ENCODE data around the gene BLOC1S4. TPM values are rescaled to one million over a fixed set of nuclear protein-coding genes. Genes with fewer than 3 reads are reported as not detected.

The BLOC1S4 gene
- total and polyA plus RNA-seq, 2 donors (not counting 1 experiment from before 2014, with no cell fraction given), result 26.3 to 35.5 TPM

DNA sequence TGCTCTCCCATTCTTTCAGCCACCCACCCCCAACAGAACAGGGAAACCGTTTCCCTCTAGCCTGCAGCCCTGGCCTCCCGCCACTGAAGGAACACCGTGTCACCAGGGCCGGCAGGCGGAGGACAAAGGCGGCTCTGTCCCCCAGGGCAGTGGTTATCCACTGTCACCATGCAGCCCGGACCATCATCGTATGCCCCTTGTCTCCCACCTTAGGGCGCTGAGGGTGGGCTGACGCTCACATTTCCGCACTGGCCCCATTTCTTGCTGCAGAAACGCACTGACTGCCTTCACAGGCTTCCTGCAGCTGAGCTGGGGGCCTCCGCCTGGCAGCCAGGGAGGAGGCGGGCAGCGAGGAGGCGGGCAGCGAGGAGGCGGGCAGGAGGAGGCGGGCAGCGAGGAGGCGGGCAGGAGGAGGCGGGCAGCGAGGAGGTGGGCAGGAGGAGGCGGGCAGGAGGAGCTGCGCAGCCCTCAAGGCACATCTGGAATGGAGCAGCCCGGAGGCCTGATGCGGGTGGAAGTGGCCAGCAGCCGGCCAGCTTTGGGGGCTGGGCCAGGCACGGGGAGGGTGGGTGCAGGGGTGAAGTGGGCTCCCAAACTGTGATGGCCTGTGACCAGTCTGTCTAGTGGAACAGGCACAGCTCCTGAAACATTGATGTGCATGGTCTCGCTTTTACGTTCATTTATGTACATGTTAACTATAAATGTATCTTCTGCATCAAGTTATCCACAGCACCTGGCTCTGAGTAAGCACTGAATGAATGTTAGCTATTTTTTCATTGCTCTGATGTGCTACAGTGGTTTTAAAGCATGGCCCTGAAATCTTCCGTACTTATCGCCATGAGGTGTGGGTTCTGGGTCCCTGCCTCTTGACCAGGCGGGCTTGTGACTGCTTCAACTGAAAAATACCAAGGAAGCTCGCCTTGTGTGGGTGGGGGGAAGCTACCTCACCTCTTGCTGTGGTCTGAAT is 46.0 kb downstream of the BLOC1S4 start:
- TF ChIP-seq, protein P1, sequence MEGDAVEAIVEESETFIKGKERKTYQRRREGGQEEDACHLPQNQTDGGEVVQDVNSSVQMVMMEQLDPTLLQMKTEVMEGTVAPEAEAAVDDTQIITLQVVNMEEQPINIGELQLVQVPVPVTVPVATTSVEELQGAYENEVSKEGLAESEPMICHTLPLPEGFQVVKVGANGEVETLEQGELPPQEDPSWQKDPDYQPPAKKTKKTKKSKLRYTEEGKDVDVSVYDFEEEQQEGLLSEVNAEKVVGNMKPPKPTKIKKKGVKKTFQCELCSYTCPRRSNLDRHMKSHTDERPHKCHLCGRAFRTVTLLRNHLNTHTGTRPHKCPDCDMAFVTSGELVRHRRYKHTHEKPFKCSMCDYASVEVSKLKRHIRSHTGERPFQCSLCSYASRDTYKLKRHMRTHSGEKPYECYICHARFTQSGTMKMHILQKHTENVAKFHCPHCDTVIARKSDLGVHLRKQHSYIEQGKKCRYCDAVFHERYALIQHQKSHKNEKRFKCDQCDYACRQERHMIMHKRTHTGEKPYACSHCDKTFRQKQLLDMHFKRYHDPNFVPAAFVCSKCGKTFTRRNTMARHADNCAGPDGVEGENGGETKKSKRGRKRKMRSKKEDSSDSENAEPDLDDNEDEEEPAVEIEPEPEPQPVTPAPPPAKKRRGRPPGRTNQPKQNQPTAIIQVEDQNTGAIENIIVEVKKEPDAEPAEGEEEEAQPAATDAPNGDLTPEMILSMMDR (IDR thresholded peaks at IDR 0.05), result no peak
- no peak for TF ChIP-seq EZH2 (IDR thresholded peaks at IDR 0.05; ENCODE audit: borderline replicate concordance, insufficient read depth, low read depth, low read length, poor library complexity, severe bottlenecking)
- WGBS (ENCODE audit: insufficient coverage), result 75% methylated on average over 35 of the region's 35 CpGs
- no peaks in the 10 kb centered on the region for H3K9me3 Mint-ChIP-seq (ENCODE audit: insufficient read depth)
- ChIA-PET POLR2A (no interaction called here), CTCF (no interaction called here)
- Histone ChIP-seq H3K79me2 (ENCODE audit: control insufficient read depth, insufficient read depth, low read length) (no peaks in the 10 kb centered on the region), H3K9ac (ENCODE audit: low read length) (no peak overlapping the region), H2AFZ (ENCODE audit: insufficient read depth, low read depth, low read length, poor library complexity, severe bottlenecking) (no peak overlapping the region), H3K4me2 (replicated peaks; ENCODE audit: low read depth, low read length, poor library complexity, severe bottlenecking) (no peak overlapping the region), H3K4me3 (ENCODE audit: control extremely low read depth in 1 of 5, extremely low read depth in 1 of 5, insufficient read depth in 1 of 5, low read depth in 2 of 5, low read length in 4 of 5) (no peak overlapping the region), H3K27ac (ENCODE audit: low read length in 2 of 2) (no peak overlapping the region), H3K4me1 (ENCODE audit: control insufficient read depth in 2 of 2, insufficient read depth in 2 of 2, low read length in 2 of 2) (no peaks in the 10 kb centered on the region), H4K20me1 (ENCODE audit: control insufficient read depth, insufficient read depth, low read length, poor library complexity, severe bottlenecking) (no peaks in the 10 kb centered on the region), H3K36me3 (replicated peaks in 1 of 2; ENCODE audit: control extremely low read depth in 1 of 2, control insufficient read depth in 1 of 2, extremely low read depth in 1 of 2, insufficient read depth in 2 of 2, low read length in 1 of 2) (no peaks in the 10 kb centered on the region), H3K9me3 (ENCODE audit: control extremely low read depth in 1 of 3, control insufficient read depth in 2 of 3, insufficient read depth in 1 of 3, low read length in 2 of 3) (no peaks in the 10 kb centered on the region), H3K27me3 (replicated peaks in 1 of 4; ENCODE audit: control extremely low read depth in 1 of 4, control insufficient read depth in 3 of 4, insufficient read depth in 4 of 4, low read length in 3 of 4) (peaks cover 0 to 10% (median 2%) of the 10 kb centered on the region in 4 experiments)
- H3K4me1 Mint-ChIP-seq, result no peaks in the 10 kb centered on the region
- no peak overlapping the region for H3K4me3 Mint-ChIP-seq
- intact Hi-C loops (cut with micrococcal nuclease), result no loop called here
- H3K27me3 Mint-ChIP-seq, result peaks cover 40% of the 10 kb centered on the region
- DNase-seq (no peak), ATAC-seq (ENCODE audit: low read depth) (no peak)
- no peak overlapping the region for H3K27ac Mint-ChIP-seq

DNA sequence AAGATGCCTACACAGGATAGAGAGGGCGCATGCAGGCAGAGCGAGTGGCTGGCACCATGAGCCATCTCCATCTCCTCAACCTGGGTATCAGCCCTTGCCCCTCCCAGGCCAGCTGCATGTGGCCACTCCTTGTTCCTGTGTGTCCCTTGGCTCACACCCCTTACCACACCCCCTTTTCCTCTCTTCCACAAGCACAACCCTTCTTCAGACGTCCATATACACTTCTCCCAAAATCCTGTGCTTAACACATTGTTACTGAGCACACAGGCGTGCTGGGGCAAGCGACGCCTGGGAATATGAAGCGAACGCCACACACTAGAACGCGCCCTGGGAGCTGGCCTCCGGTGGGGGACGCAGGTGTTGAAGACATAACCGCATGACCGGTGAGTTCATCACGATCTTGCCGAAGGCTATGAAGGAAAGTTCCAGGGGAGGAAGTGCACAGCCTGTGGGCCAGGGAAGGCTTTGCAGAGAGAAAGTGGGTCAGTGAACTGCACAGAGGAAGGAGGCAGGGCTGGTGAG is 47.4 kb downstream of the BLOC1S4 start:
- no peak overlapping the region for H3K9ac ChIP-seq (ENCODE audit: low read length)
- WGBS (ENCODE audit: insufficient coverage), result 88% methylated on average over 16 of the region's 16 CpGs
- peaks cover 40% of the 10 kb centered on the region for H3K27me3 Mint-ChIP-seq
- no peaks in the 10 kb centered on the region for H3K36me3 ChIP-seq (replicated peaks in 1 of 2; ENCODE audit: control extremely low read depth in 1 of 2, control insufficient read depth in 1 of 2, extremely low read depth in 1 of 2, insufficient read depth in 2 of 2, low read length in 1 of 2)
- peaks cover 0 to 10% (median 2%) of the 10 kb centered on the region in 4 experiments for H3K27me3 ChIP-seq (replicated peaks in 1 of 4; ENCODE audit: control extremely low read depth in 1 of 4, control insufficient read depth in 3 of 4, insufficient read depth in 4 of 4, low read length in 3 of 4)
- ATAC-seq (ENCODE audit: low read depth), result no peak
- H3K4me2 ChIP-seq (replicated peaks; ENCODE audit: low read depth, low read length, poor library complexity, severe bottlenecking), result no peak overlapping the region
- H3K9me3 Mint-ChIP-seq (ENCODE audit: insufficient read depth), result no peaks in the 10 kb centered on the region
- no peak for DNase-seq
- intact Hi-C loops (cut with micrococcal nuclease), result no loop called here
- H3K4me1 Mint-ChIP-seq, result no peaks in the 10 kb centered on the region
- no peaks in the 10 kb centered on the region for H4K20me1 ChIP-seq (ENCODE audit: control insufficient read depth, insufficient read depth, low read length, poor library complexity, severe bottlenecking)
- TF ChIP-seq, protein P1 (IDR thresholded peaks at IDR 0.05), result no peak
- TF ChIP-seq EZH2 (IDR thresholded peaks at IDR 0.05; ENCODE audit: borderline replicate concordance, insufficient read depth, low read depth, low read length, poor library complexity, severe bottlenecking), result no peak
- H2AFZ ChIP-seq (ENCODE audit: insufficient read depth, low read depth, low read length, poor library complexity, severe bottlenecking), result no peak overlapping the region
- no peaks in the 10 kb centered on the region for H3K9me3 ChIP-seq (ENCODE audit: control extremely low read depth in 1 of 3, control insufficient read depth in 2 of 3, insufficient read depth in 1 of 3, low read length in 2 of 3)
- H3K4me1 ChIP-seq (ENCODE audit: control insufficient read depth in 2 of 2, insufficient read depth in 2 of 2, low read length in 2 of 2), result no peaks in the 10 kb centered on the region
- H3K27ac Mint-ChIP-seq, result no peak overlapping the region
- no peak overlapping the region for H3K4me3 Mint-ChIP-seq
- no peak overlapping the region for H3K4me3 ChIP-seq (ENCODE audit: control extremely low read depth in 1 of 5, extremely low read depth in 1 of 5, insufficient read depth in 1 of 5, low read depth in 2 of 5, low read length in 4 of 5)
- no peaks in the 10 kb centered on the region for H3K79me2 ChIP-seq (ENCODE audit: control insufficient read depth, insufficient read depth, low read length)
- ChIA-PET CTCF (no interaction called here), POLR2A (no interaction called here)
- H3K27ac ChIP-seq (ENCODE audit: low read length in 2 of 2), result no peak overlapping the region
